M059J (cell line): ENCODE measurements around the gene KIAA1217. TPM values are rescaled to one million over a fixed set of nuclear protein-coding genes. Genes with fewer than 3 reads are reported as not detected.

Source experiments
- DNase-seq: peaks from one replicate; pipeline ENCODE4 v3.0.0-alpha.2; 2012; ENCODE audit warnings: low read depth
- total RNA-seq: library from RNA; depleted of rRNA; stranded (reverse); fragments of >200 nt; shearing (Covaris generic); gene quantifications from 2 replicates; pipeline ENCODE4 v1.2.3, GENCODE V29; 2014; rRNA removed

Gene KIAA1217
- 1.5 and 2.7 TPM in 2 replicates for total RNA-seq

GRCh38 chr10:24208661-24209431, at the start of gene KIAA1217:
Gene KIAA1217 (plus strand): TSS chr10:24209138. CDS start chr10:24209194, 56 bp downstream.
- DNase-seq, result peak; percentile 22

GRCh38 chr10:24162206-24162985, 46.5 kb upstream of the KIAA1217 start:
- DNase-seq, result no peak

- no peak for DNase-seq
These were observed 45.5 kb upstream of the KIAA1217 start for GRCh38 chr10:24163485-24163884.

- DNase-seq, result no peak
These were observed 40.4 kb upstream of the KIAA1217 start for GRCh38 chr10:24168258-24169170.

- DNase-seq, result no peak
These were observed 38.7 kb upstream of the KIAA1217 start for GRCh38 chr10:24170199-24170598.

- DNase-seq, result no peak
These were observed 36.0 kb upstream of the KIAA1217 start for GRCh38 chr10:24172909-24173308.

GRCh38 chr10:24174014-24174413, 34.9 kb upstream of the KIAA1217 start:
- no peak for DNase-seq

GRCh38 chr10:24176658-24177057, 32.3 kb upstream of the KIAA1217 start:
- DNase-seq, result no peak

GRCh38 chr10:24177636-24178035, 31.3 kb upstream of the KIAA1217 start:
- no peak for DNase-seq

GRCh38 chr10:24180891-24181290, 28.0 kb upstream of the KIAA1217 start:
- DNase-seq, result no peak

GRCh38 chr10:24184455-24184854, 24.5 kb upstream of the KIAA1217 start:
- no peak for DNase-seq

GRCh38 chr10:24193330-24193729, 15.6 kb upstream of the KIAA1217 start:
- no peak for DNase-seq

GRCh38 chr10:24197263-24197662, 11.7 kb upstream of the KIAA1217 start:
- DNase-seq, result no peak

- DNase-seq, result no peak
These were observed 7.3 kb upstream of the KIAA1217 start for GRCh38 chr10:24201503-24202180.

GRCh38 chr10:24202181-24202570, 6.8 kb upstream of the KIAA1217 start:
- DNase-seq, result no peak

GRCh38 chr10:24205821-24206220, 3.1 kb upstream of the KIAA1217 start:
- no peak for DNase-seq

- no peak for DNase-seq
These were observed 2.6 kb upstream of the KIAA1217 start for GRCh38 chr10:24206334-24206733.

GRCh38 chr10:24206926-24207325, 2.0 kb upstream of the KIAA1217 start:
- DNase-seq, result no peak

- no peak for DNase-seq
These were observed 1.6 kb upstream of the KIAA1217 start for GRCh38 chr10:24207341-24207740.

- DNase-seq, result peak; percentile 24
These were observed 942 bp upstream of the KIAA1217 start for GRCh38 chr10:24207781-24208611.

- peak; percentile 66 for DNase-seq
These were observed 464 bp downstream of the KIAA1217 start for GRCh38 chr10:24209432-24209771.
